GM12872 (cell line): Measurements from ENCODE around the gene SMG7.

Experiments
- CTCF ChIP-seq: IDR thresholded peaks from 3 replicates; pipeline ENCODE4 v1.5.1; 2011; ENCODE audit warnings: low read depth, mild to moderate bottlenecking, low read length, moderate library complexity; ENCODE audit not compliant: insufficient read depth

The SMG7 gene

GRCh38 chr1:183435497-183435896 lies 36.8 kb upstream of the SMG7 start:
- TF ChIP-seq CTCF, result no peak

- no peak for TF ChIP-seq CTCF
Measured at GRCh38 chr1:183438060-183438459, 34.2 kb upstream of the SMG7 start.

- no peak for TF ChIP-seq CTCF
Measured at GRCh38 chr1:183443011-183443410, 29.3 kb upstream of the SMG7 start.

GRCh38 chr1:183443466-183443865 lies 28.8 kb upstream of the SMG7 start:
- no peak for TF ChIP-seq CTCF

- TF ChIP-seq CTCF, result no peak
Measured at GRCh38 chr1:183444243-183444642, 28.1 kb upstream of the SMG7 start.

- no peak for TF ChIP-seq CTCF
Measured at GRCh38 chr1:183449223-183449770, 23.0 kb upstream of the SMG7 start.

GRCh38 chr1:183450093-183450492 lies 22.2 kb upstream of the SMG7 start:
- no peak for TF ChIP-seq CTCF

- TF ChIP-seq CTCF, result no peak
Measured at GRCh38 chr1:183454377-183454776, 17.9 kb upstream of the SMG7 start.
